Measurements from ENCODE around the gene E2F2.

The E2F2 gene

GRCh38 chr1:23484253-23485001 lies 46.6 kb downstream of the E2F2 start:
- DNase-seq (ENCODE audit: low read depth in 2 of 2): peak; percentile 88 to 90

- peak in 1 of 2 donors; percentile 13 for DNase-seq (ENCODE audit: low read depth in 2 of 2)
Measured at GRCh38 chr1:23483321-23484252, 47.4 kb downstream of the E2F2 start, which contains the start of gene ASAP3. TSS of gene ASAP3 (minus strand) at chr1:23484179. CDS start at chr1:23484133, 46 bp downstream.

GRCh38 chr1:23481904-23482303 lies 49.1 kb downstream of the E2F2 start:
- no peak for DNase-seq (ENCODE audit: low read depth in 2 of 2)

- no peak for DNase-seq (ENCODE audit: low read depth in 2 of 2)
Measured at GRCh38 chr1:23481026-23481597, 49.9 kb downstream of the E2F2 start.

GRCh38 chr1:23480187-23481025 lies 50.6 kb downstream of the E2F2 start:
- DNase-seq (ENCODE audit: low read depth in 2 of 2): no peak

GRCh38 chr1:23479666-23479941 lies 51.4 kb downstream of the E2F2 start:
- DNase-seq (ENCODE audit: low read depth in 2 of 2): no peak

GRCh38 chr1:23478896-23479665 lies 52.0 kb downstream of the E2F2 start:
- DNase-seq (ENCODE audit: low read depth in 2 of 2): no peak

- no peak for DNase-seq (ENCODE audit: low read depth in 2 of 2)
Measured at GRCh38 chr1:23477359-23478144, 53.5 kb downstream of the E2F2 start.

GRCh38 chr1:23475641-23476040 lies 55.4 kb downstream of the E2F2 start:
- DNase-seq (ENCODE audit: low read depth in 2 of 2): no peak

- DNase-seq (ENCODE audit: low read depth in 2 of 2): no peak
Measured at GRCh38 chr1:23475134-23475628, 55.9 kb downstream of the E2F2 start.

- no peak for DNase-seq (ENCODE audit: low read depth in 2 of 2)
Measured at GRCh38 chr1:23473037-23473800, 57.8 kb downstream of the E2F2 start.

GRCh38 chr1:23472351-23473036 lies 58.5 kb downstream of the E2F2 start:
- no peak for DNase-seq (ENCODE audit: low read depth in 2 of 2)

- no peak for DNase-seq (ENCODE audit: low read depth in 2 of 2)
Measured at GRCh38 chr1:23471473-23472075, 59.5 kb downstream of the E2F2 start.

- DNase-seq (ENCODE audit: low read depth in 2 of 2): no peak
Measured at GRCh38 chr1:23470282-23471070, 60.6 kb downstream of the E2F2 start.

GRCh38 chr1:23469372-23469982 lies 61.6 kb downstream of the E2F2 start:
- no peak for DNase-seq (ENCODE audit: low read depth in 2 of 2)

- no peak for DNase-seq (ENCODE audit: low read depth in 2 of 2)
Measured at GRCh38 chr1:23466423-23466989, 64.5 kb downstream of the E2F2 start.

- DNase-seq (ENCODE audit: low read depth in 2 of 2): no peak
Measured at GRCh38 chr1:23463286-23463685, 67.7 kb downstream of the E2F2 start.

Data from stimulated activated CD4-positive, alpha-beta T cell treated with anti-CD3 and anti-CD28 coated beads, Interleukin-1b, Interleukin-23, amount 100 ng/mL, for 4 hours (primary cell).